Measurements from ENCODE around the gene PPARD.

- no peak for TF ChIP-seq CTCF (IDR thresholded peaks at IDR 0.05 in 8 of 11, conservative IDR thresholded peaks at IDR 0.05 in 3 of 11)
- TF ChIP-seq POLR2A (IDR thresholded peaks at IDR 0.05) = no peak
- no peak for TF ChIP-seq POLR2AphosphoS5 (IDR thresholded peaks at IDR 0.05)
Measured at GRCh38 chr6:35475573-35475972, 133.2 kb downstream of the PPARD start.

Data from spleen (tissue), 7 donors.